Hepatocyte (in vitro differentiated cells): Measurements from ENCODE around the gene TTC28. TPM values are rescaled to one million over a fixed set of nuclear protein-coding genes. Genes with fewer than 3 reads are reported as not detected.

Source experiments
- DNase-seq: peaks from one replicate; pipeline ENCODE4 v3.0.0-alpha.2; 2016; ENCODE audit warnings: low spot score
- H2AFZ ChIP-seq: fragments of 200-600 bp; sonication (generic); 2 replicates; pipeline ENCODE4 v1.6.0; 2016; ENCODE audit warnings: antibody characterized with exemption, mild to moderate bottlenecking
- H3K27ac ChIP-seq: fragments of 200-600 bp; sonication (generic); 2 replicates; pipeline ENCODE4 v1.5.1; 2016; ENCODE audit warnings: mild to moderate bottlenecking
- H3K27me3 ChIP-seq: fragments of 200-600 bp; sonication (generic); 2 replicates; pipeline ENCODE4 v1.6.1; 2016
- H3K36me3 ChIP-seq: fragments of 200-600 bp; sonication (generic); replicated peaks from 2 replicates; pipeline ENCODE4 v1.5.1; 2016; ENCODE audit warnings: low read depth; ENCODE audit not compliant: insufficient read depth
- H3K4me1 ChIP-seq: fragments of 200-600 bp; sonication (generic); 2 replicates; pipeline ENCODE4 v1.5.1; 2016; ENCODE audit warnings: mild to moderate bottlenecking, moderate library complexity; ENCODE audit not compliant: insufficient read depth
- H3K4me2 ChIP-seq: fragments of 200-600 bp; sonication (generic); 2 replicates; pipeline ENCODE4 v1.6.0; 2016
- H3K4me3 ChIP-seq: fragments of 200-600 bp; sonication (generic); 2 replicates; pipeline ENCODE4 v1.5.1; 2016; ENCODE audit warnings: mild to moderate bottlenecking
- H3K79me2 ChIP-seq: fragments of 200-600 bp; sonication (generic); 2 replicates; pipeline ENCODE4 v1.6.0; 2017; ENCODE audit warnings: mild to moderate bottlenecking
- H3K9me2 ChIP-seq: fragments of 200-600 bp; sonication (generic); replicated peaks from 2 replicates; pipeline ENCODE4 v1.6.0; 2017; ENCODE audit warnings: mild to moderate bottlenecking; ENCODE audit not compliant: insufficient read depth
- H3K9me3 ChIP-seq: fragments of 200-600 bp; sonication (generic); 2 replicates; pipeline ENCODE4 v1.5.1; 2016; ENCODE audit warnings: low read depth, mild to moderate bottlenecking
- H4K20me1 ChIP-seq: fragments of 200-600 bp; sonication (generic); 2 replicates; pipeline ENCODE4 v1.6.0; 2016; ENCODE audit warnings: mild to moderate bottlenecking; ENCODE audit not compliant: insufficient read depth, poor library complexity, severe bottlenecking
- CTCF ChIP-seq: fragments of 200-600 bp; sonication (generic); IDR thresholded peaks from 2 replicates; pipeline ENCODE4 v1.5.1; 2016; ENCODE audit warnings: antibody characterized with exemption, mild to moderate bottlenecking; ENCODE audit not compliant: poor library complexity
- EZH2 ChIP-seq: fragments of 200-600 bp; sonication (generic); IDR thresholded peaks from 2 replicates; pipeline ENCODE4 v1.6.1; 2016; ENCODE audit warnings: antibody characterized with exemption, mild to moderate bottlenecking, borderline replicate concordance
- EZH2phosphoT487 ChIP-seq: fragments of 200-600 bp; sonication (generic); IDR thresholded peaks from one replicate; pipeline ENCODE4 v1.6.1; 2018; ENCODE audit warnings: antibody characterized with exemption, mild to moderate bottlenecking, low read depth, moderate library complexity; ENCODE audit not compliant: unreplicated experiment, severe bottlenecking
- WGBS: methylation state at CpG from one replicate; pipeline ENCODE4 v1.1.6; 2016; ENCODE audit warnings: low lambda C conversion rate; ENCODE audit errors: missing lambda C conversion rate; 5-methylcytosine and 5-hydroxymethylcytosine counted together
- polyA plus RNA-seq: library from polyadenylated mRNA; unstranded; fragments of >200 nt; fragmentation: Nextera tagmentation; extraction: Ambion mirVana; gene quantifications from 2 replicates; pipeline ENCODE4 v1.2.1, GENCODE V29; 2016
- total RNA-seq: library from RNA; depleted of rRNA; stranded (reverse); fragments of >200 nt; gene quantifications from 2 replicates; pipeline ENCODE4 v1.2.3, GENCODE V29; 2014

TTC28 gene
- total and polyA plus RNA-seq, 2 experiments from 2014 or later = 14.7 to 30.4 TPM

- H2AFZ ChIP-seq = no peak overlapping the region
- no peak overlapping the region for H3K4me2 ChIP-seq
- H3K4me1 ChIP-seq = peaks cover 10% of the 10 kb centered on the region
- no peaks in the 10 kb centered on the region for H3K9me2 ChIP-seq
- H4K20me1 ChIP-seq = no peaks in the 10 kb centered on the region
- 81% methylated on average over 4 of the region's 4 CpGs for WGBS
- DNase-seq = no peak
- no peaks in the 10 kb centered on the region for H3K9me3 ChIP-seq
- no peak overlapping the region for H3K4me3 ChIP-seq
- no peaks in the 10 kb centered on the region for H3K27me3 ChIP-seq
- TF ChIP-seq EZH2phosphoT487 (no peak), EZH2 (no peak), CTCF (no peak)
- H3K36me3 ChIP-seq = no peaks in the 10 kb centered on the region
- H3K79me2 ChIP-seq = no peaks in the 10 kb centered on the region
- H3K27ac ChIP-seq = no peak overlapping the region
These were observed 649.2 kb downstream of the TTC28 start for GRCh38 chr22:28030473-28030872.

GRCh38 chr22:28029956-28030355 is 649.7 kb downstream of the TTC28 start:
- no peaks in the 10 kb centered on the region for H4K20me1 ChIP-seq
- no peak overlapping the region for H3K27ac ChIP-seq
- WGBS = 96% methylated on average over 9 of the region's 9 CpGs
- DNase-seq = no peak
- no peaks in the 10 kb centered on the region for H3K9me2 ChIP-seq
- no peak overlapping the region for H2AFZ ChIP-seq
- no peaks in the 10 kb centered on the region for H3K36me3 ChIP-seq
- peaks cover 10% of the 10 kb centered on the region for H3K4me1 ChIP-seq
- TF ChIP-seq EZH2 (no peak), EZH2phosphoT487 (no peak), CTCF (no peak)
- H3K27me3 ChIP-seq = no peaks in the 10 kb centered on the region
- no peak overlapping the region for H3K4me2 ChIP-seq
- H3K4me3 ChIP-seq = no peak overlapping the region
- H3K79me2 ChIP-seq = no peaks in the 10 kb centered on the region
- no peaks in the 10 kb centered on the region for H3K9me3 ChIP-seq

- TF ChIP-seq CTCF (no peak), EZH2phosphoT487 (no peak), EZH2 (no peak)
- Histone ChIP-seq H3K27me3 (no peaks in the 10 kb centered on the region), H3K4me1 (peaks cover 7% of the 10 kb centered on the region), H3K27ac (no peak overlapping the region), H4K20me1 (no peaks in the 10 kb centered on the region), H2AFZ (no peak overlapping the region), H3K79me2 (no peaks in the 10 kb centered on the region), H3K9me2 (no peaks in the 10 kb centered on the region), H3K36me3 (no peaks in the 10 kb centered on the region), H3K4me2 (no peak overlapping the region), H3K9me3 (no peaks in the 10 kb centered on the region), H3K4me3 (no peak overlapping the region)
- WGBS = 87% methylated on average over 6 of the region's 6 CpGs
- DNase-seq = no peak
These were observed 650.3 kb downstream of the TTC28 start for GRCh38 chr22:28029201-28029948.
